ENCODE data around the gene HMGCR.

Gene HMGCR

GRCh38 chr5:75341934-75342333 is 4.9 kb downstream of the HMGCR start:
- DNase-seq = no peak

DNA sequence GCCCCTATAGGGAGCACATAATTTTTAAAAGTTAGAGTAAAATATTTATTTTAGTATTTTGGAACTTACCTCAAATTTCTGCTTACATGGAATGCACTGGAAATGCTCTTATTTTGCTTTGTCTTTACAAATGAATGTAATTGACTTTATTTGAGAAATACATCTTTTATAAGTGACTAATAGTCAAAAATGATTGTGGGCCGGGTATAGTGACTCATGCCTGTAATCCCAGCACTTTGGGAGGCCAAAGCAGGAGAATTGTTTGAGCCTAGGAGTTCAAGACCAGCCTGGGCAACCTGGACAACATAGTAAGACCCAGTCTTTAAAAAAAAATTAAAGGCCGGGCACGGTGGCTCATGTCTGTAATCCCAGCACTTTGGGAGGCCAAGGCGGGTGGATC is 5.8 kb downstream of the HMGCR start:
- DNase-seq = no peak

DNA sequence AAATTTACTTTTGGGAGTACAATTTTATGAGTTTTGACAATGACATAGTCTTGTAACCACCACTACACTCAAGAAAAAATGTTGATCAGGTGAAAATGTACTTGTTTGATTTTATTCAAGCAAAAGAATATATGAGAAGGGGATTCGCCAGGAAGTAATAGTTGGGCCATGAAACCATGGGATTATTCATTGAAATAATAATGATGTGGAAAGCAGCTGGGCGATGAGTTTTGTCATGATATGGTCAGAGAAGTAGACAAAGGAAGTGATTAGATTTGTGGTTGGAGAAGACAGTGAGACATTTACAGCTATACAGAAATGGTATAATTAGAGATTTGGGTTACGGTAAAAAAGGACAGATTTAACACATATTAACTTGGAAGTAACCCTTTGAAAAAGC is 11.2 kb downstream of the HMGCR start:
- DNase-seq = no peak

GRCh38 chr5:75349663-75350062 is 12.6 kb downstream of the HMGCR start:
- DNase-seq = no peak

DNA sequence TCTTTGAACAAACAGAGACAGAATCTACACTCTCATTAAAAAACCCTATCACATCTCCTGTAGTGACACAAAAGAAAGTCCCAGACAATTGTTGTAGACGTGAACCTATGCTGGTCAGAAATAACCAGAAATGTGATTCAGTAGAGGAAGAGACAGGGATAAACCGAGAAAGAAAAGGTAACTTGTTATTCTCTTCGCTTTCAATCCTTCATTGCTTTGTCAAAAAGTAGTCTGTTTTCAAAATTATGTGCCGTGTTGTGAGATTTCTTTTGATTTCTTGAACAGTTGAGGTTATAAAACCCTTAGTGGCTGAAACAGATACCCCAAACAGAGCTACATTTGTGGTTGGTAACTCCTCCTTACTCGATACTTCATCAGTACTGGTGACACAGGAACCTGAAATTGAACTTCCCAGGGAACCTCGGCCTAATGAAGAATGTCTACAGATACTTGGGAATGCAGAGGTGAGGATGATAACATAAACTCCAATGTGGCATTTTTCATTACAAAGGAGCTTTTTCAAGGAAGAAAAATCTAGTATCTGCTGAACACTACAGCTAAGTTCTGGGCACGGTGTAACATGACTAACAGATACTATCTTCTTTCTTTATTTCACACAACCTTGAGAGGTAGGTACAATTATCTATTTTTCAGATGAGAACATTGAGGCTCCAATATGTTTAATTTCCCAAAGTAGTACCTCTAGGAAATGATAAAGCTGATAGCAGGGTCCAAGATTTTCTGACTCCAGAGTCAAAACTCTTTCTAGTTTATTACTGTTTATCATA is 14.3 kb downstream of the HMGCR start:
- no peak for DNase-seq

- no peak for DNase-seq
Measured at GRCh38 chr5:75355236-75355635, 18.2 kb downstream of the HMGCR start.

DNA sequence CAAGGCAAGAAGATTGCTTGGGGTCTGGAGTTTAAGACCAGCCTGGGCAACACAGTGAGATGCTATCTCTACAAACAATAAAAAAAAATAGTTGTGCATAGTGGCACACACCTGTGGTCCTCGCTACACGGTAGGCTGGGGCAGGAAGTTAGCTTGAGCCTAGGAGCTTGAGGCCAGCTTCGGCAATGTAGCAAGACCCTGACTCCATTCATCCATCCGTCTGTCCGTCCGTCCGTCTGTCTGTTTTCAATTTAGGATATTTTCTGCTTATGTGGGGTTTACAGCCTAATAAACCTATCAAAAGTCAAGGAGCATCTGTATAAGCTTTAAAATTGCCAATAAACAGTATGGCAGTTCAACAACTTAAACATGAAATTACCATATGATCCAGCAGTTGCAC is 19.7 kb downstream of the HMGCR start:
- DNase-seq = no peak

GRCh38 chr5:75358117-75358516 is 21.1 kb downstream of the HMGCR start:
- DNase-seq = no peak

- no peak for DNase-seq
Measured at GRCh38 chr5:75361310-75361709, 24.3 kb downstream of the HMGCR start.

GRCh38 chr5:75362474-75362975 is 25.5 kb downstream of the HMGCR start:
- no peak for DNase-seq

GRCh38 chr5:75363111-75363510 is 26.1 kb downstream of the HMGCR start:
- no peak for DNase-seq

GRCh38 chr5:75363726-75364495 is 26.9 kb downstream of the HMGCR start:
- DNase-seq = no peak

GRCh38 chr5:75364571-75365280 is 27.7 kb downstream of the HMGCR start:
- DNase-seq = no peak

DNA sequence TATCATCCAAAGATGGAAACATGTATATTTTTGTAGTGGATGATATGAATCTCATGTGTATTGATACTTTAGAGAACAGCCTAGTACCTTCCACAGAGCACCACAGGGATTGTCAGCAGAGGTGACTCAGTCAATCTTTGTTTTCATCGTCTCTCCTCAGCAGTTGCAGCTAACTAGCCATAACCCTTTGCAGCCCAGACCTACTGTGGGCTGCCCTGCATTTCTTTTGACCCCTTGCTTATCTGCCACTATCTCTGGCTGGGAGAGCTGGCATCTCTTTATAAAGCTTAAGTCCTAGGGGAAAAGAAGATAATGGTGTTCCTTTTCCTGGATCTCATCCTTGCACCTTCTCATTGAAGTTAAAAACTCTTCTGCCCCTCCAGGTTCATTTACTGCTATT is 28.7 kb downstream of the HMGCR start:
- no peak for DNase-seq

DNA sequence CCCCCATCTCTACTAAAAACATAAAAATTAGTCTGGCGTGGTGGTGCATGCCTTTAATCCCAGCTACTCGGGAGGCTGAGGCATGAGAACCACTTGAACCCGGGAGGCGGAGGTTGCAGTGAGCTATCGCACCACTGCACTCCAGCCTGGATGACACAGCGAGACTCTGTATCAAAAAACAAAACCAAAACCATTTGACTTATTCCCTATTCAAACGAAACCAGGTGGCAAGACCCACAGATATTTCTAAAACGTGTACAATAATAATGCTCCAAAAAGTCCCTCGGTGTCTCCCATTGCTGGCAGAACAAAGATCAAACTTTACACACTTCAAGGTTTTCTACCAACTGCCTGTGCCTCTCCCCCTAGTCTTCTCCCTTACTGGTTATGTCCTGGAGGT is 29.8 kb downstream of the HMGCR start:
- DNase-seq = no peak

DNA sequence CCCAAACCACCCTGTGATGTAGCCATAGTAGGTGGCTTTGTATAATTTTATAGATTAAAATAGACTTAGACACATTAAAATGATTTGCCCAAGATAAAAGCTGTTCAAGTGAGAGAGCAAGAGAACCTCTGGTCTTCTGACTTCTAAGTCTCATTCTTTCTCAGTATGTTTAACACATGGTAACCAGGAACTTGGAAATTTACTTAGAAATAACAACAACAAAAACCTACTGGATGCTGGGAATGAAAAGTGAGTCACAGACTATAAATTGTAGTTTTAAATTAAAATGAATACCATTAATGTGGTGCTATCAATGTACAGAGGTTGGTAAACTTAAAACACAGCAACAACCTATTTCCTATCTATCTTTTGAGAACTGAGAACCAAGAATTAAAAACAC is 30.4 kb downstream of the HMGCR start:
- DNase-seq = no peak

DNA sequence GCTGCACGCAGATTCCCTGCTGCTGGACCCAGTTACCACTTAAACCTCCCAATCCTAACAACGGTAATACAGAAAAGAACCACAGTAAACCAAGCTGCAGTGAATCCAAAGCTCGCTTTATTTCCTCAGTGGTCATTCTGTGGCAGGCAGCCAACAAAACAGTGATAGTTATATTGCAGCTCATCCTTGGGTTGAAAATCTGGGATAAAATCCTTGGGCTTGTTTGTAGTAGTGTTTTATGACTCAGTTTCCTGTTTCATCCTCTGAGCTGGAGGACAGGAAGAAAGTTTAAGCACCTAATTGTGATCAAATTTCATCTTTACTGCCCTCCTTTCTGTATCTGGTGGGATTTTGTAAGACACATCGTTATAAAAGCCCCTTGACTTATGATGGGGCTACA is 31.4 kb downstream of the HMGCR start:
- no peak for DNase-seq

DNA sequence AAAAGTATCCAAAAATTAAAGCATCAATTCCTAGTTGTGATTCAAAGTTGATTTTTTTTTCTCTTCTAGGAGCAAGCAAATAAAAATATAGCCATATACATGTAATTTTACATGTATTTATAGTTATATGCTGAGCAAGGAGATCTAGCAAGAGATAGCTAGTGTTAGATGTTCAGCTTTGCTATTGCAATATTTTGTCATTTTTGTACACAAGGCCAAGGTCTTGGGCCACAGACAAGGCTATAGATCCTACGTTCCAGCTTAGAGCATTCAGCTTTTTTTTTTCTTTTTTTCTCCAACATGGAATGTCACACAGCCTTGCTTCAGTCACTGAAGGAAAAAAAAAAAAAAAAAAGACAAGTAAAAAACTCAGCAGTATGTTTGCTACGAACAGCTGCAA is 36.8 kb downstream of the HMGCR start:
- no peak for DNase-seq

- DNase-seq = no peak
Measured at GRCh38 chr5:75374394-75374814, 37.4 kb downstream of the HMGCR start.

GRCh38 chr5:75375414-75375813 is 38.4 kb downstream of the HMGCR start:
- no peak for DNase-seq

- DNase-seq = no peak
Measured at GRCh38 chr5:75380099-75380498, 43.1 kb downstream of the HMGCR start.

DNA sequence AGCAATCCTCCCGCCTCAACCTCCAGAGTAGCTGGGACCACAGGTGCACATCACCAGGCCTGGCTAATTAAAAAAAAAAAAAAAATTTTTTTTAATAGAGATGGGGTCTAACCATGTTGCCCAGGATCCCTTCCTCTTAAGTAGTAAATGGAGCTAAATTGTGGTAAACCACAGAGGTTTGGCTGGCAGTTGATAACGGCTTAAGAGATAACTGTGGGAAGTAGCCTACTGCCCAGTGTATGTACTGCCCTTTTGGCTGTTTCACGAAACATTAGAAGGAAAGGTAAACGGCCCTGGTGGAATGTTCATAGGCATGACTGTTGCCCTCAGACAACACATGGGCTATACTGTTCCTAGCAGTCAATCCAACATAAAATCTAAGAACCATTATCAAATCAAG is 44.4 kb downstream of the HMGCR start:
- no peak for DNase-seq

DNA sequence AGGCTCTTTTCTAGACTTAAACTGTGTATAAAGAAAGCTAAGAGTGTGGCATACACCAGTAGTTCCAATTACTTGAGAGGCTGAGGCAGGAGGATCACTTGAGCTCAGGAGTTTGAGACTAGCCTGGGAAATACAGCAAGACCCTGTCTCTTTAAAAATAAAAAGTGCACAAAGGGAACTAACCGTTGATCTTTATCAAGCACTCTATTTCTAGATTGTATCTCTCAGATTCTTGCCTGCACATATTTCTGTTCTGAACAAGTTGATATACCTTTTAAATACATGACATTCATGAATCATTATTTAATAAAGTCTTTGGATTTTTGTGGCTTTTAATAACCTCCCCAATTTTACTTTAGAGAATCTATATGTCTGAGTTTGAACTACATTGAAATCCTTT is 47.2 kb downstream of the HMGCR start:
- no peak for DNase-seq

GRCh38 chr5:75387806-75388205 is 50.8 kb downstream of the HMGCR start:
- no peak for DNase-seq
